K562 (cell line): ENCODE results near the gene SIRPD. TPM values are rescaled to one million over a fixed set of nuclear protein-coding genes. Genes with fewer than 3 reads are reported as not detected.

ENCODE experiments used
- ATAC-seq: fragments of 200-7000 bp; cut with Tn5 transposase; 3 replicates; pipeline ENCODE4 v1.9.1; 2020; ENCODE audit warnings: moderate library complexity
- BruUV-seq: library from RNA; stranded (reverse); fragments of 400-500 nt; replicated peaks from 2 replicates; lab custom pipeline; 2021; lab: Mats Ljungman, UMichigan
- CTCF ChIA-PET: fragments of 300-600 bp; formaldehyde crosslinking; extraction: SDS; loops from one replicate; lab custom pipeline; 2021; ENCODE audit warnings: low intra/inter-chr PET ratio; lab: Yijun Ruan, JAX
- POLR2A ChIA-PET: fragments of 300-600, 350-650 bp; sonication (Branson Sonifier 250); formaldehyde crosslinking; extraction: SDS; loops from one replicate; lab custom pipeline; 2021; ENCODE audit warnings: antibody characterized with exemption, inconsistent platforms; lab: Yijun Ruan, JAX
- DNase-seq, 4 experiments: peaks; one replicate each; pipeline versions ENCODE4 v3.0.0 to v3.0.0-alpha.2; 2011 to 2018; ENCODE audit warnings: low spot score in 3 of 4, mixed read lengths in 3 of 4; ENCODE audit errors: extremely low read depth in 1 of 4
- FAIRE-seq: peaks from 2 replicates; lab custom pipeline; 2011; peaks lifted over from hg19 to GRCh38; lab: Jason Lieb, UNC
- H2AFZ ChIP-seq: 2 replicates; pipeline ENCODE4 v1.6.0; 2011; ENCODE audit warnings: low read depth, low read length, control low read depth, inconsistent platforms
- H3K27ac ChIP-seq: fragments of 200-600 bp; 3 replicates; pipeline ENCODE4 v1.8.0; 2011; ENCODE audit warnings: low read depth, mild to moderate bottlenecking, control low read depth, inconsistent platforms, low read length, moderate library complexity, mixed read lengths; ENCODE audit errors: extremely low read depth
- H3K27me3 ChIP-seq, 2 experiments: fragments of 300-600 bp in 1 of 2; 2 replicates in 1 of 2; 3 replicates in 1 of 2; pipeline versions ENCODE4 v1.6.0 to v1.8.0; 2011; ENCODE audit warnings: inconsistent platforms in 2 of 2, low read length in 2 of 2, mild to moderate bottlenecking in 1 of 2, mixed read lengths in 1 of 2, moderate library complexity in 1 of 2; ENCODE audit not compliant: control insufficient read depth in 2 of 2, insufficient read depth in 2 of 2
- H3K36me3 ChIP-seq: fragments of 300-600 bp; 3 replicates; pipeline ENCODE4 v1.8.0; 2011; ENCODE audit warnings: mild to moderate bottlenecking, low read length, inconsistent platforms; ENCODE audit not compliant: control insufficient read depth, insufficient read depth
- H3K4me1 ChIP-seq, 2 experiments: fragments of 200-600 bp in 1 of 2; replicated peaks in 1 of 2; 2 replicates in 1 of 2; 3 replicates in 1 of 2; pipeline versions ENCODE4 v1.5.1 to v1.8.0; 2011; ENCODE audit warnings: inconsistent platforms in 2 of 2, low read length in 2 of 2, mild to moderate bottlenecking in 1 of 2, mixed read lengths in 1 of 2, moderate library complexity in 1 of 2; ENCODE audit not compliant: control insufficient read depth in 2 of 2, insufficient read depth in 2 of 2
- H3K4me2 ChIP-seq: 2 replicates; pipeline ENCODE4 v1.6.1; 2011; ENCODE audit warnings: low read length, control low read depth, inconsistent platforms, mixed read lengths; ENCODE audit not compliant: insufficient read depth
- H3K4me3 ChIP-seq: fragments of 200-600 bp; sonication (generic), shearing (Covaris generic); 2 replicates; pipeline ENCODE4 v1.5.1; 2016; ENCODE audit warnings: control low read depth, inconsistent platforms
- H3K79me2 ChIP-seq: fragments of 200-600 bp; 3 replicates; pipeline ENCODE4 v1.8.0; 2011; ENCODE audit warnings: low read length, inconsistent platforms; ENCODE audit not compliant: control insufficient read depth, insufficient read depth
- H3K9ac ChIP-seq, 2 experiments: 2 replicates each; pipeline versions ENCODE4 v1.6.0 to v1.6.1; 2011; ENCODE audit warnings: low read depth in 2 of 2, low read length in 2 of 2, control low read depth in 1 of 2, inconsistent platforms in 1 of 2, mild to moderate bottlenecking in 1 of 2, mixed read lengths in 1 of 2; ENCODE audit not compliant: insufficient read depth in 1 of 2
- H3K9me1 ChIP-seq: one replicate; pipeline ENCODE4 v1.6.0; 2011; ENCODE audit warnings: inconsistent platforms, mild to moderate bottlenecking, low read length, moderate library complexity; ENCODE audit not compliant: control insufficient read depth, insufficient read depth
- H3K9me3 ChIP-seq: replicated peaks from 2 replicates; pipeline ENCODE4 v1.5.1; 2011; ENCODE audit warnings: low read depth, low read length, inconsistent platforms; ENCODE audit not compliant: control insufficient read depth, insufficient read depth
- H4K20me1 ChIP-seq: replicated peaks from 2 replicates; pipeline ENCODE4 v1.6.1; 2011; ENCODE audit warnings: low read length, inconsistent platforms, mixed read lengths; ENCODE audit not compliant: control insufficient read depth, insufficient read depth
- CAMTA2 ChIP-seq: fragments of 250-450 bp; sonication (Bioruptor Pico); conservative IDR thresholded peaks from 2 replicates; pipeline ENCODE4 v1.5.1; 2022
- CBX5 ChIP-seq: IDR thresholded peaks from 2 replicates; pipeline ENCODE4 v1.6.1; 2014; ENCODE audit warnings: low read depth, borderline replicate concordance
- MED1 ChIP-seq: sonication (generic); formaldehyde crosslinking; IDR thresholded peaks from 2 replicates; pipeline ENCODE4 v1.8.1; 2023; ENCODE audit warnings: missing genetic modification reagents, borderline replicate concordance
- NCOR1 ChIP-seq: fragments of 450-650 bp; IDR thresholded peaks from 2 replicates; pipeline ENCODE4 v1.6.1; 2016; ENCODE audit warnings: mild to moderate bottlenecking, moderate library complexity
- PPARD ChIP-seq: fragments of 250-450 bp; sonication (Bioruptor Pico); IDR thresholded peaks from 2 replicates; pipeline ENCODE4 v1.8.0; 2022; ENCODE audit warnings: inconsistent platforms, mild to moderate bottlenecking, moderate library complexity
- PRMT5 ChIP-seq: sonication (generic); formaldehyde crosslinking; IDR thresholded peaks from 2 replicates; pipeline ENCODE4 v1.5.0; 2020; ENCODE audit warnings: missing genetic modification reagents
- PTTG1 ChIP-seq: fragments of 450-650 bp; IDR thresholded peaks from 2 replicates; pipeline ENCODE4 v1.6.1; 2016; ENCODE audit warnings: low read depth, mild to moderate bottlenecking, missing genetic modification characterization, missing compliant biosample characterization
- SMC3 ChIP-seq: conservative IDR thresholded peaks from 2 replicates; pipeline ENCODE4 v1.6.1; 2011; ENCODE audit warnings: low read depth, low read length, improper control_type of control experiment; ENCODE audit not compliant: insufficient read depth
- SNRNP70 ChIP-seq: fragments of 200-400 bp; formaldehyde crosslinking; optimal IDR thresholded peaks from 2 replicates; pipeline ENCODE3; 2017; ENCODE audit warnings: low read depth, low read length
- YY1 ChIP-seq, 3 experiments: IDR thresholded peaks; 2 replicates each; pipeline ENCODE4 v1.6.1; 2011; ENCODE audit warnings: low read length in 2 of 3, mild to moderate bottlenecking in 2 of 3, moderate library complexity in 2 of 3, borderline replicate concordance in 1 of 3, control low read depth in 1 of 3, low read depth in 1 of 3; ENCODE audit not compliant: insufficient read depth in 3 of 3, insufficient replicate concordance in 2 of 3, control insufficient read depth in 1 of 3, insufficient read length in 1 of 3; ENCODE audit errors: extremely low read depth in 1 of 3
- ZNF274 ChIP-seq: IDR thresholded peaks from 2 replicates; pipeline ENCODE4 v1.6.1; 2011; ENCODE audit warnings: low read depth, mild to moderate bottlenecking, low read length, moderate library complexity, borderline replicate concordance
- ZNF507 ChIP-seq: conservative IDR thresholded peaks from 2 replicates; pipeline ENCODE4 v1.6.1; 2017; ENCODE audit warnings: missing genetic modification characterization, missing compliant biosample characterization
- ZNF707 ChIP-seq: fragments of 250-450 bp; sonication (Bioruptor Pico); conservative IDR thresholded peaks from 2 replicates; pipeline ENCODE4 v1.8.0; 2022; ENCODE audit warnings: inconsistent platforms, mild to moderate bottlenecking, moderate library complexity
- ZSCAN29 ChIP-seq: fragments of 450-650 bp; IDR thresholded peaks from 2 replicates; pipeline ENCODE4 v1.6.1; 2017
- WGBS: fragments of 100-300 bp; shearing (Covaris generic); methylation state at CpG from one replicate; pipeline ENCODE4 v1.1.6; 2016; ENCODE audit warnings: low coverage, mixed read lengths; ENCODE audit not compliant: insufficient coverage; ENCODE audit errors: missing lambda C conversion rate; 5-methylcytosine and 5-hydroxymethylcytosine counted together
- in situ Hi-C: fragments of 300-500 bp; cut with MboI; formaldehyde crosslinking; loops from 4 replicates; pipeline ENCODE4 v1.15.0; 2018; ENCODE audit warnings: inconsistent platforms, mixed read lengths
- intact Hi-C: fragments of 100-400 bp; cut with micrococcal nuclease; formaldehyde crosslinking; loops from 2 replicates; pipeline ENCODE4 v1.14.2; 2022
- polyA plus RNA-seq, 8 experiments: library from polyadenylated mRNA; depleted of rRNA in 4 of 8; stranded (reverse) in 5 of 8; unstranded in 3 of 8; fragments of >200 nt; fragmentation: Nextera tagmentation in 2 of 8; fragmentation: Illumina TruSeq in 1 of 8; extraction: Ambion mirVana in 2 of 8; extraction: Trizol in 1 of 8; gene quantifications; 2 replicates each; pipeline versions ENCODE4 v1.2.1 to v1.2.3, GENCODE V29; 2011 to 2014; ENCODE audit warnings: inconsistent platforms in 1 of 8, missing spikeins in 1 of 8
- total RNA-seq, 7 experiments: library from RNA; depleted of rRNA in 6 of 7; stranded (reverse); fragments of >200 nt in 6 of 7; fragmentation: Illumina TruSeq in 2 of 7; extraction: Trizol in 2 of 7; gene quantifications; 2 replicates each; pipeline versions ENCODE4 v1.2.1 to v1.2.3, GENCODE V29; 2011 to 2021; ENCODE audit warnings: low replicate concordance in 1 of 7
- TF ChIP-seq, protein P1 (sequence below): fragments of 450-650 bp; IDR thresholded peaks from 2 replicates; pipeline ENCODE4 v1.6.1; 2016; ENCODE audit warnings: borderline replicate concordance
- TF ChIP-seq, protein P2 (sequence below): sonication (generic); formaldehyde crosslinking; IDR thresholded peaks from 2 replicates; pipeline ENCODE4 v1.8.1; 2023; ENCODE audit warnings: mild to moderate bottlenecking, missing genetic modification reagents
- TF ChIP-seq, protein P3 (sequence below): fragments of 250-450 bp; sonication (Bioruptor Pico); IDR thresholded peaks from 2 replicates; pipeline ENCODE4 v1.4.0; 2020; ENCODE audit warnings: mild to moderate bottlenecking

The SIRPD gene
- total and polyA plus RNA-seq, 9 of the 15 experiments (the other 6 are each of a cell fraction or from before 2014, with no cell fraction given), result not detected

DNA sequence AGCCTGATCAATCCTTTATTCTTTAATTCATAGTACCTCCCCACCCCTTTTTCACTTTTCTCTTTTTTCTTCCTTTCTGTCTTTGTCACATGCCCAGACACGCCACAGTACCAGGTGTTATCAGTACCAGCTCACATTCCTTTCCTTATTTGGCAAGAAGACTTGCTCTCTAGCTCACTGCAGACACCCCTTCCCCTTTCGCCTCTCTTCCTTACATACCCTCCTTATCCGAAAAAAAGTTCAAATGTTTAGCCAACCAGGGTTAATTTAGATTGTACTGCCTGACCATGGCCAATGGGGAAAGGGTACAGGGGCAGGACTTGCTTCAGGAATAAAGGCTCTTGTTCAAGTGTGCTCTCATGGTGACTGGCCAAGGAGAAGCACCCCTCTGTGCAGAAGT, 57.0 kb downstream of the SIRPD start:
- no peaks in the 10 kb centered on the region for H3K27me3 ChIP-seq
- H3K4me3 ChIP-seq, result no peak overlapping the region
- intact Hi-C loops (loop anchor here (10.0 kb wide), 1 partner anchor 186 kb away; no protein-coding TSS in a partner anchor), in situ Hi-C loops (loop anchor here (25.0 kb wide), 1 partner anchor 262 kb away; no protein-coding TSS in a partner anchor)
- ATAC-seq, result no peak
- 0% methylated on average over 3 of the region's 3 CpGs for WGBS
- no peaks in the 10 kb centered on the region for H3K9me1 ChIP-seq
- no peak overlapping the region for H2AFZ ChIP-seq
- H4K20me1 ChIP-seq, result no peaks in the 10 kb centered on the region
- no peaks in the 10 kb centered on the region for H3K36me3 ChIP-seq
- no peaks in the 10 kb centered on the region; a peak in 1 of 5 replicates for H3K4me1 ChIP-seq
- no peak overlapping the region for H3K27ac ChIP-seq
- H3K9me3 ChIP-seq, result no peaks in the 10 kb centered on the region
- FAIRE-seq, result no peak
- ChIA-PET POLR2A (interaction anchor here (0.7 to 1.4 kb wide), 2 partner anchors 33 to 957 kb away, joined by 3 read pairs; no protein-coding TSS in a partner anchor), CTCF (interaction anchor here (0.5 kb wide), 1 partner anchor 276 kb away, joined by 4 read pairs; no protein-coding TSS in a partner anchor)
- no peak overlapping the region for H3K9ac ChIP-seq
- DNase-seq, result no peak
- no peak overlapping the region for H3K4me2 ChIP-seq
- no peaks in the 10 kb centered on the region for H3K79me2 ChIP-seq
- BruUV-seq, result no TSS peak
- TF ChIP-seq CBX5 (no peak), PTTG1 (tag) (no peak), ZSCAN29 (no peak), SMC3 (no peak), PRMT5 (no peak), MED1 (CRISPR knock-in tag) (no peak), SNRNP70 (no peak), YY1 (IDR thresholded peaks at IDR 0.05; ENCODE audit: borderline replicate concordance in 1 of 3, control insufficient read depth in 1 of 3, extremely low read depth in 1 of 3, insufficient read depth in 3 of 3, insufficient read length in 1 of 3, insufficient replicate concordance in 2 of 3, low read depth in 1 of 3, low read length in 2 of 3) (no peak), CAMTA2 (no peak), NCOR1 (no peak), ZNF507 (tag) (no peak), ZNF274 (no peak), ZNF707 (CRISPR knock-in tag) (no peak), PPARD (no peak)
- TF ChIP-seq, protein P1, sequence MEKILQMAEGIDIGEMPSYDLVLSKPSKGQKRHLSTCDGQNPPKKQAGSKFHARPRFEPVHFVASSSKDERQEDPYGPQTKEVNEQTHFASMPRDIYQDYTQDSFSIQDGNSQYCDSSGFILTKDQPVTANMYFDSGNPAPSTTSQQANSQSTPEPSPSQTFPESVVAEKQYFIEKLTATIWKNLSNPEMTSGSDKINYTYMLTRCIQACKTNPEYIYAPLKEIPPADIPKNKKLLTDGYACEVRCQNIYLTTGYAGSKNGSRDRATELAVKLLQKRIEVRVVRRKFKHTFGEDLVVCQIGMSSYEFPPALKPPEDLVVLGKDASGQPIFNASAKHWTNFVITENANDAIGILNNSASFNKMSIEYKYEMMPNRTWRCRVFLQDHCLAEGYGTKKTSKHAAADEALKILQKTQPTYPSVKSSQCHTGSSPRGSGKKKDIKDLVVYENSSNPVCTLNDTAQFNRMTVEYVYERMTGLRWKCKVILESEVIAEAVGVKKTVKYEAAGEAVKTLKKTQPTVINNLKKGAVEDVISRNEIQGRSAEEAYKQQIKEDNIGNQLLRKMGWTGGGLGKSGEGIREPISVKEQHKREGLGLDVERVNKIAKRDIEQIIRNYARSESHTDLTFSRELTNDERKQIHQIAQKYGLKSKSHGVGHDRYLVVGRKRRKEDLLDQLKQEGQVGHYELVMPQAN, result no peak
- TF ChIP-seq, protein P2, sequence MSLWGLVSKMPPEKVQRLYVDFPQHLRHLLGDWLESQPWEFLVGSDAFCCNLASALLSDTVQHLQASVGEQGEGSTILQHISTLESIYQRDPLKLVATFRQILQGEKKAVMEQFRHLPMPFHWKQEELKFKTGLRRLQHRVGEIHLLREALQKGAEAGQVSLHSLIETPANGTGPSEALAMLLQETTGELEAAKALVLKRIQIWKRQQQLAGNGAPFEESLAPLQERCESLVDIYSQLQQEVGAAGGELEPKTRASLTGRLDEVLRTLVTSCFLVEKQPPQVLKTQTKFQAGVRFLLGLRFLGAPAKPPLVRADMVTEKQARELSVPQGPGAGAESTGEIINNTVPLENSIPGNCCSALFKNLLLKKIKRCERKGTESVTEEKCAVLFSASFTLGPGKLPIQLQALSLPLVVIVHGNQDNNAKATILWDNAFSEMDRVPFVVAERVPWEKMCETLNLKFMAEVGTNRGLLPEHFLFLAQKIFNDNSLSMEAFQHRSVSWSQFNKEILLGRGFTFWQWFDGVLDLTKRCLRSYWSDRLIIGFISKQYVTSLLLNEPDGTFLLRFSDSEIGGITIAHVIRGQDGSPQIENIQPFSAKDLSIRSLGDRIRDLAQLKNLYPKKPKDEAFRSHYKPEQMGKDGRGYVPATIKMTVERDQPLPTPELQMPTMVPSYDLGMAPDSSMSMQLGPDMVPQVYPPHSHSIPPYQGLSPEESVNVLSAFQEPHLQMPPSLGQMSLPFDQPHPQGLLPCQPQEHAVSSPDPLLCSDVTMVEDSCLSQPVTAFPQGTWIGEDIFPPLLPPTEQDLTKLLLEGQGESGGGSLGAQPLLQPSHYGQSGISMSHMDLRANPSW (CRISPR knock-in tag), result no peak
- TF ChIP-seq, protein P3, sequence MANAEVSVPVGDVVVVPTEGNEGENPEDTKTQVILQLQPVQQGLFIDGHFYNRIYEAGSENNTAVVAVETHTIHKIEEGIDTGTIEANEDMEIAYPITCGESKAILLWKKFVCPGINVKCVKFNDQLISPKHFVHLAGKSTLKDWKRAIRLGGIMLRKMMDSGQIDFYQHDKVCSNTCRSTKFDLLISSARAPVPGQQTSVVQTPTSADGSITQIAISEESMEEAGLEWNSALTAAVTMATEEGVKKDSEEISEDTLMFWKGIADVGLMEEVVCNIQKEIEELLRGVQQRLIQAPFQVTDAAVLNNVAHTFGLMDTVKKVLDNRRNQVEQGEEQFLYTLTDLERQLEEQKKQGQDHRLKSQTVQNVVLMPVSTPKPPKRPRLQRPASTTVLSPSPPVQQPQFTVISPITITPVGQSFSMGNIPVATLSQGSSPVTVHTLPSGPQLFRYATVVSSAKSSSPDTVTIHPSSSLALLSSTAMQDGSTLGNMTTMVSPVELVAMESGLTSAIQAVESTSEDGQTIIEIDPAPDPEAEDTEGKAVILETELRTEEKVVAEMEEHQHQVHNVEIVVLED, result no peak
